Measurements from ENCODE around the gene MTPN.

The MTPN gene

DNA sequence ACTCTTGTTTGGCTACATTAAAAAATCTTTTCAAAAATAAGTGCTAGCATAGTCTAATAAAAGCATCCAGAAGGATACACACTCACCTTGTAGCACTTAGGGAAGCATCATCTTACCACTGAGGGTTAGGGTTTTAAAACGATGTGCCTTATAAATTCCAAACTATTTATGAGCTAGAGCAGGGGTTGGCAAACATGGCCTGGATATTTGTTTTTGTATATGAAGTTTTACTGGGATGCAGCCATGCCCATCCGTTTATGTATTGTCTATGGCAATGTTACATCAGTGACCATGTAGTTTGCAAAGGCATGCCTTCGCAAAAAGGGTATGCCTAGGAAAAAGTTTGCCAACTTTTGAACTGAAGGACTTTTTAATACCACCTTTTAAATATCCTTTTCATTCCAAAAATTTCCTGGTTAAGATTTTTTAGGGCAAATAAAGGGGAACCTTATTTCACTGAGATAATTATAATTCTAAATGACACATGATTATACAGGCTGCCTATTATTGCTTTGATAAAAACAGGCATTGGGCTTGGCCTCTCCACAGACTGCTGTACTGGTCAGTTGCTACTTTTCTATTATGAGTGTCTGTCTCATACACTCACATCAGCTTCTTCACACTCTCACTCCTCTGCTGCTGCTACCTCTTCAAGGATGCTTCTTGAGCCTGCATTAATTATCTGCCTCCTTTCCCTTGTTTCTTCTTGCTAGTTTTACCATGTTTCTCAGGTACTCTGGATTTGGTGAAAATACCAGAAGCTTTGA is 30.7 kb downstream of the MTPN start:
- no peak for DNase-seq

GRCh38 chr7:135944753-135945152 is 32.4 kb downstream of the MTPN start:
- no peak for DNase-seq

GRCh38 chr7:135943134-135943879 is 33.9 kb downstream of the MTPN start:
- DNase-seq = no peak

DNA sequence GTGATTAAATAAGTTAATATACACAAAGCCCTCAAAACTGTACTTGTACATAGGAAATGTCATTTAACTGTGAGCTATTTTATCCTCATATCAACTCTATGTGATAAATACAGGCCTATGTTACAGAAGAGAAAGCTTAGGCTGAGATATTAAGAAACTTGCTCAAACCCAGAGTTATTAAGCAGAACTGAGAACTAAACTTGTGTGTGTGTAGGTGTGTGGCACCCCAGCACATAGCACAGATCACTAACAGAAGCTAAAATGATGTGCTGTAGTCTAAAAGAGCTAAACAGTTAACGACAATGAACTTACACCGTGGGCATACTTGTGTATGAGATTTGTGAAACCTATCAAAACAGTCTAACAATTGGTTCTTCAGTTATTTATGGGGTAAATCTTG is 34.5 kb downstream of the MTPN start:
- no peak for DNase-seq

- no peak for DNase-seq
These were observed 36.8 kb downstream of the MTPN start for GRCh38 chr7:135940077-135941075.

DNA sequence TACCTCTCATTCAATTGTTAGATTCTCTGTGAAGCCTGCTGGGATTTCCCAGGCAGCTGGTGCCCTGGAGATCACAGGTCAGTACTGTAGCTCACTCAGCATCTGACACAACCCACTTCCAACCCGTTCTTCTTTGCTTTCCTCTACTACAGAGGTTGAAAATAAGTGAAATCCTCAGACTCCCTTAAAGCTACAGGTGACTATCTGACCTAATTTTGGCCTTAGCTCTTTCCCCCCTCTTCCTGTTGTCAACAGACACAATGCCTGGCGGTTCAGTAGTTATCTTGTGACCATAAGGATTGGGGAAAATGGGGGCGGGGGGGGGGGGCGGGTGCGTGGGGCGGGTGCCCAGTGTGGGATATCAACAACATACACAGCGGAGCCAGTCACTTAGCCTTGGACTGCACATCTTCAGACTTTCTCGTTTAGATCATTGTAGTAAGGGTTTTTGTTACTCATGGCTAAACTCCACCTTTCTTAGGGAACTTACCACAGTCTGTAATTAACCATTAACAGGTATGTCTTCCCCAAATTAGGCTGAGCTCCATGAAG is 37.8 kb downstream of the MTPN start:
- DNase-seq = no peak

GRCh38 chr7:135938563-135938962 is 38.6 kb downstream of the MTPN start:
- DNase-seq = no peak

GRCh38 chr7:135938086-135938485 is 39.1 kb downstream of the MTPN start:
- DNase-seq = no peak

DNA sequence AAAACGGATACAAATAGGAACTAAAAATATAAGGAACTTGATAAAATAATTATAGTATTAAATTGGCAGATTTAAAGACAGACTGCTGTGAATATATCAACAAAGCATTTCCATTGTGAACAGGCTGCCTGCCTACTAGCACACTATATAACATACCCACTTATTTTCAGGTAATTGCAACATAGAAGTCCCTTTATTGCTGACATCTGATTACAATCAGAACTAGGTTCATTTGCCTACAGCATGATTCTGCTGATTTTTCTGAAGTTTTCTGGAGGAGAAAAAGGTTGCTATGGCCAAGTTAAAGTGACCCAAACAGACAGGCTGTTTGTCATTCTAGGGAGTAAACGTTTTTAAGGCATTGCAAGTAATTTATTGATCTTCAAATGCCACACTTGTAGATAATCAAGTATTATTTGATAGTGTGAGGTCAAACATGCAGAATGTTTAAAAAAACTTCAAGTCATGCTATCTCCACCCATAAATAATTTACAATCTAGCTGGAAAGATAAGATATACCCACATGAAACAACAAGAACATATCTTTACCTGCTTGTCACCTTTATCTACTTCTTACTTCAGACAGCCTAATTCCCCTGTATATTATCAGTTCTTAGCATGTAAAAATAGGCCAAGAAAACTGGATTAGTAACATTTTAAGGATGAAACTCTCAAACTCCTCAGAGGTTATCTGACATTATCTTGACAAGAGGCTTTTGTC is 40.5 kb downstream of the MTPN start:
- no peak for DNase-seq

DNA sequence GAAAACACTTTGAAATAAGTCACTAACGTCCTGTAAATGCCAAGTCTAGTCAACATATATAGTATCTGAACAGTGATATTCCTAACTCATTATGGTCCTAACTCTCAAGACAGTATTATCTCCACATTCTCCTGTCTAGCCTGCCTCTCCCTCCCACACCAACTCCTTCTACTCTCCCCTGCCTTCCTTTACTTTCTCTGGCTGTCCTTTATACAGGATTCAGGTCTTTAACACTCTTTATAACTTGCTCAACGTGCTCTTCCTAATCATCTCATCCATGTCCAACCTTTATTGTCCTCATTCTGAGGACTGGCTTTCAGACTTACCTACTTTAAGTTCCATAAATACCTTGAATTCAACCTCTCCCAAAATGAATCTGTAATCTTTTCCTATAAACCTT is 42.5 kb downstream of the MTPN start:
- no peak for DNase-seq

- DNase-seq = no peak
These were observed 43.5 kb downstream of the MTPN start for GRCh38 chr7:135933509-135934188.

DNA sequence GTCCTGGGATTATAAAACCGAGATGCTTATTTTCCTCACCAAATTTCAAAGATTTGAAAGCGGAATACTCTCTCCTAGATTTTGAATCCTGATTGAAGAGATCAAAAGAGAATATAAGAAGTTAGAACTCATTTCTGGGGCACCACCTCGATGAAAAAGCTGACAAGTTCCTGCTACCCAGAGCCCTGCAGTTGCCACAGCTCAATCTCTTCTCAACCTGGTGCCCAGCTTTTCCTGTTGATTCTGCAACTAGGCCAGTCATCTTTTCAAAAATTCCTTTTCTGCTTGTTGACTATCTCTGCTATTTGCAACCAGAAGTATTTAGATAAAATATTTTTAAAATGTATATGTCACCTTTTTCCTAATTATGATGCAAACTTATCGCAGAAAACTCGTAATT is 45.0 kb downstream of the MTPN start:
- no peak for DNase-seq

- DNase-seq = no peak
These were observed 46.3 kb downstream of the MTPN start for GRCh38 chr7:135930565-135931461.

- no peak for DNase-seq
These were observed 47.4 kb downstream of the MTPN start for GRCh38 chr7:135929722-135930141.

- DNase-seq = no peak
These were observed 47.9 kb downstream of the MTPN start for GRCh38 chr7:135929249-135929648.

- DNase-seq = no peak
These were observed 49.0 kb downstream of the MTPN start for GRCh38 chr7:135928136-135928535.

DNA sequence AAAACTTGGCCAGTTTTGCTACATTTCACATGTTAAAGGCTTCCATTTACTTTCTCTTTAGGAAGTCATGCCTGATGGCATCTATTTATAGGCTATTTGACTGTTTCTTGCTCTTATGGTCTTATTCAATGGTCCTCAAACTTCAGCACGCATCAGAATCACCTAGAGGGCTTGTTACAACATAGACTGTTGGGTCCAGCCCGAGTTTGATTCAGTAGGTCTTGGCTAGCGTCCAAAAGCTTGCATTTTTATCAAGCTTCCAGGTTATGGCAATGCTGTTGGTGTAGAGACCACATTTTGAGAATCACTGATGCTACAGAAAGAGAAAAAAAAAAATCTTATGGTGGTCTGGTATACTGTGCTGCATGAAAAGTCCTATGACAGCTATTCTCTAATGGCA is 51.9 kb downstream of the MTPN start:
- no peak for DNase-seq

DNA sequence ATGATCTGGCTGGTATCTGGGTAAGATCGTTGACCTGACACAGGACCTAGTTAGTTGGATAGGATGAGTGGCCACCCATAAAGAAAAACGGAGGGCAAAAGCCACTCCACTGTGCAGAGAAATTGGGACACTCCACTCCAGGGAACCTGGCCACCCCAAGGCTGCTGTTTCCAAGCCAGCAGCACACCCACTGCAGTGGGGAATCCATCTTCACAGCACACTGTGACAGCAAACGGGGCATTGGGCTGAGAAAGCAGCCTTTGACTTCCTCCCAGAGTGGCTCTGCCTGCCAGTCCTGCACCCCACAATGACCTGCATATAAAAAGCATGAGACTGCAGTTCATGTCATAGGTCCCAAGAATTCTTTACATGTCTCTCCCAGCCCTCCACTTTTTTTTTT is 52.9 kb downstream of the MTPN start:
- DNase-seq = no peak

DNA sequence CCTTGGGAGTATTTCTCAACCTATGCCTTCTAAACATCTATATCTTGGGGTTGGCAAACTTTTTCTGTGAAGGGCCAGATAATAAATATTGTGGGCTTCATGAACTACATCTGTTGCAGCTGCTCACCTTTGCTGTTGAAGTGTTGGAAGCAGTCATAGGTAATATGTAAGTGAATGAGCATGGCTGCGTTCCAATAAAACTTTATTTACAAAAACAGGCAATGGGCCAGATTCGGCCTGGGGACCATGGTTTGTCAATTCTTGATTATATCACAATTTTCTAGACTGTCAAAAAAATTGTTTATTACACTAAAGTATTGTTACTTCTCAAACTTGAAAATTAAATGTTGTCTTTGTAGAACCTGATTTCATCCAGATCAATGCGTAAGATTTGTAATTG is 54.9 kb downstream of the MTPN start:
- DNase-seq = no peak

- DNase-seq = no peak
These were observed 56.7 kb downstream of the MTPN start for GRCh38 chr7:135920478-135920877.

Measured in DMS 273 treated with DMSO at 0.1 percent for 48 hours (cell line).